IPS-18a (cell line): Measurements from ENCODE around the gene SPATA13.

Experiments used
- H3K27ac ChIP-seq: one replicate; pipeline ENCODE4 v1.5.1; 2013; ENCODE audit warnings: low read length
- H3K27me3 ChIP-seq: one replicate; pipeline ENCODE4 v1.6.1; 2013; ENCODE audit warnings: mild to moderate bottlenecking, low read length; ENCODE audit not compliant: control insufficient read depth, insufficient read depth
- H3K36me3 ChIP-seq: one replicate; pipeline ENCODE4 v1.6.1; 2013; ENCODE audit warnings: low read depth, low read length; ENCODE audit not compliant: control insufficient read depth
- H3K4me1 ChIP-seq: one replicate; pipeline ENCODE4 v1.6.1; 2013; ENCODE audit warnings: low read depth, low read length; ENCODE audit not compliant: control insufficient read depth
- H3K4me3 ChIP-seq: one replicate; pipeline ENCODE4 v1.5.1; 2013; ENCODE audit warnings: low read length
- H3K9ac ChIP-seq: one replicate; pipeline ENCODE4 v1.6.1; 2013; ENCODE audit warnings: mild to moderate bottlenecking, low read length, moderate library complexity
- H3K9me3 ChIP-seq: one replicate; pipeline ENCODE4 v1.6.1; 2013; ENCODE audit warnings: low read depth, low read length; ENCODE audit not compliant: control insufficient read depth

Gene SPATA13

GRCh38 chr13:24218977-24219376 lies 58.5 kb downstream of the SPATA13 start:
- H3K27me3 ChIP-seq = no peaks in the 10 kb centered on the region
- peaks cover 21% of the 10 kb centered on the region for H3K4me1 ChIP-seq
- no peak overlapping the region for H3K27ac ChIP-seq
- H3K36me3 ChIP-seq = peaks cover 5% of the 10 kb centered on the region
- no peaks in the 10 kb centered on the region for H3K9me3 ChIP-seq
- no peak overlapping the region for H3K9ac ChIP-seq
- H3K4me3 ChIP-seq = no peak overlapping the region

- Histone ChIP-seq H3K4me1 (peaks cover 21% of the 10 kb centered on the region), H3K4me3 (no peak overlapping the region), H3K9ac (no peak overlapping the region), H3K9me3 (no peaks in the 10 kb centered on the region), H3K27me3 (no peaks in the 10 kb centered on the region), H3K27ac (no peak overlapping the region), H3K36me3 (peaks cover 5% of the 10 kb centered on the region)
Observed at GRCh38 chr13:24220086-24220703, 59.7 kb downstream of the SPATA13 start.

DNA sequence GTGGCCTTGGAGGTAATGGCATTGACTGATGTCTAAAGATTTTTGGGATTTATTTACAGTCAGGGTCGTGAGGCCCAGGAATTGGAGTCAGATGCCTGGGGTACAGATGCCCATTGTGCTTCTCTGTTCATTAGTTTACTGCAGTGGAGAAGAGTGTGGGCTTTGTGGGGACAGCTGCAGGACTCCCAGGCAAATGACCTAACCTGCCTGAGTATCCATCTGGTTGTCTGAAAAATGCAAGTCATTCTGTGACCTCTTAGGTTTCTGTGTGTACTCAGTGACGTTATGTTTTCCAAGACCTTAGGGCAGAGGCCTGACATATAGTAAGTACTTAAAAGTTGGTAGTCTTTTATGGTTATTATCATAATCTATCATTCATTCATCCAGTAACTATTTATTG lies 60.5 kb downstream of the SPATA13 start:
- no peak overlapping the region for H3K4me3 ChIP-seq
- peaks cover 5% of the 10 kb centered on the region for H3K36me3 ChIP-seq
- H3K9ac ChIP-seq = no peak overlapping the region
- H3K4me1 ChIP-seq = peaks cover 21% of the 10 kb centered on the region
- no peak overlapping the region for H3K27ac ChIP-seq
- H3K9me3 ChIP-seq = no peaks in the 10 kb centered on the region
- H3K27me3 ChIP-seq = no peaks in the 10 kb centered on the region

GRCh38 chr13:24222756-24223155 lies 62.2 kb downstream of the SPATA13 start:
- Histone ChIP-seq H3K9ac (no peak overlapping the region), H3K9me3 (no peaks in the 10 kb centered on the region), H3K36me3 (peaks cover 5% of the 10 kb centered on the region), H3K27me3 (no peaks in the 10 kb centered on the region), H3K4me3 (no peak overlapping the region), H3K27ac (no peak overlapping the region), H3K4me1 (peaks cover 26% of the 10 kb centered on the region)

DNA sequence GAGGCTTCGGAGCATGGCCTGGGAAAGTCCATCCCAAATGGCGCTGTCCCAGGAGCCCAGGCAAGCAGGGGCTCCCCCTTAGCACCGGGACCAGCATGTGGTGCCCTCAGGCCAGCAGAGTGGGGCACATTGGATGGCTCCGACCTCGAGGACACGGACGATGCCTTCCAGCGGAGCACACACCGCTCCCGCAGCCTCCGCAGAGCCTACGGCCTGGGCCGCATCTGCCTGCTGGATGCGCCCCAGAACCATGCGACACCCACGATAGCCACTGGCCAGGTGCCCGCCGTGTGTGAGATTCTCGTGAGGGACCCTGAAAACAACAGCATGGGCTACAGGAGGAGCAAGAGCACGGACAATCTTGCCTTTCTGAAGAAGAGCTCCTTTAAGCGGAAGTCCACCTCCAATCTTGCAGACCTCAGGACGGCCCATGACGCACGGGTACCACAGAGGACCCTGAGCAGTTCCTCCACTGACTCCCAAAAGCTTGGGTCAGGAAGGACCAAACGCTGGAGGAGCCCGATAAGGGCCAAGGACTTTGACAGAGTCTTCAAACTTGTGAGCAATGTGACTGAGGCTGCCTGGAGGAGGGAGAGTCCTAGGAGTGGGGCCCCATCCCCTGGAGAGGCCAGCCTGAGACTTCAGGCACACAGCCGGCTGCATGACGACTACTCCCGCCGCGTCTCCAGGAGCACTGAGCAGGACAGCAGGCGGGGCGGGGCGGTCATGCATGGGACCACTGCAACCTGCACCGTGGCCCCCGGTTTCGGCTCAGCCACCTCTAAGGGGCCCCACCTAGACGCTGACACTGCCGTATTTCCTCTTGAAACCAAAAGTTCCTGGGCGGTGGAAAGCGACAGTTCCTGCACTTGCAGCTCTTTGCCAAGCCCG lies 63.1 kb downstream of the SPATA13 start:
- H3K27me3 ChIP-seq = no peaks in the 10 kb centered on the region

GRCh38 chr13:24224232-24224680 lies 63.7 kb downstream of the SPATA13 start:
- Histone ChIP-seq H3K4me1 (peaks cover 14% of the 10 kb centered on the region), H3K4me3 (no peak overlapping the region), H3K36me3 (peaks cover 5% of the 10 kb centered on the region), H3K9me3 (no peaks in the 10 kb centered on the region), H3K27me3 (no peaks in the 10 kb centered on the region), H3K9ac (no peak overlapping the region), H3K27ac (no peak overlapping the region)

More for the DNA sequence above, 63.1 kb downstream of the SPATA13 start:
- Histone ChIP-seq H3K9me3 (no peaks in the 10 kb centered on the region), H3K9ac (no peak overlapping the region), H3K27ac (no peak overlapping the region), H3K4me3 (no peak overlapping the region), H3K36me3 (peaks cover 5% of the 10 kb centered on the region), H3K4me1 (peaks cover 18% of the 10 kb centered on the region)

GRCh38 chr13:24225062-24225461 lies 64.5 kb downstream of the SPATA13 start:
- Histone ChIP-seq H3K27ac (no peak overlapping the region), H3K9ac (no peak overlapping the region), H3K27me3 (no peaks in the 10 kb centered on the region), H3K36me3 (peaks cover 5% of the 10 kb centered on the region), H3K9me3 (no peaks in the 10 kb centered on the region), H3K4me3 (no peak overlapping the region), H3K4me1 (peaks cover 7% of the 10 kb centered on the region)

DNA sequence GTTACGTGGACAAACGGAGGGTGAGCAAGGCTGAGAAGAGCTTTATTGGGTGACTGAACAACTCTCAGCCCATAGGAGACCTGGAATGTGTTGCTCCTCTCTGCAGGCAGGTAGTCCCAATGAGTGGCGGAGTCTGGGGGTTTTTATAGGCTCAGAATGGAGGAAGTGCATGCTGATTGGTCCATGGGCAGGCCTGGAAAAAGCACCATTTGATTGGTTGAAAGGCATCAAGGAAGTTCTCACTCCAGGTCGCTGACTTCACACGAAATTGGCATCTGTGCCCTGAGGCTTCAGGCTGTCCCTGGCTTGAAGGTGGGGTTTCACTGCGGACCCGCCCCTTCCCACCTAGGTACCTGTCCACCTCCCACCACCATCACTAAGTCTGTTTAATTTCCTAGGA lies 65.4 kb downstream of the SPATA13 start:
- Histone ChIP-seq H3K27ac (no peak overlapping the region), H3K4me3 (no peak overlapping the region), H3K9me3 (no peaks in the 10 kb centered on the region), H3K36me3 (peaks cover 5% of the 10 kb centered on the region), H3K4me1 (peaks cover 7% of the 10 kb centered on the region), H3K27me3 (no peaks in the 10 kb centered on the region), H3K9ac (no peak overlapping the region)

GRCh38 chr13:24226762-24227161 lies 66.2 kb downstream of the SPATA13 start:
- Histone ChIP-seq H3K9me3 (no peaks in the 10 kb centered on the region), H3K4me1 (peaks cover 7% of the 10 kb centered on the region), H3K27me3 (no peaks in the 10 kb centered on the region), H3K9ac (no peak overlapping the region), H3K4me3 (no peak overlapping the region), H3K36me3 (peaks cover 5% of the 10 kb centered on the region), H3K27ac (no peak overlapping the region)

GRCh38 chr13:24228852-24229458 lies 68.4 kb downstream of the SPATA13 start:
- no peak overlapping the region for H3K27ac ChIP-seq
- no peak overlapping the region for H3K4me3 ChIP-seq
- no peak overlapping the region for H3K9ac ChIP-seq
- no peaks in the 10 kb centered on the region for H3K27me3 ChIP-seq
- H3K36me3 ChIP-seq = no peaks in the 10 kb centered on the region
- H3K9me3 ChIP-seq = no peaks in the 10 kb centered on the region
- peaks cover 11% of the 10 kb centered on the region for H3K4me1 ChIP-seq

GRCh38 chr13:24230428-24231072 lies 70.0 kb downstream of the SPATA13 start:
- no peaks in the 10 kb centered on the region for H3K36me3 ChIP-seq
- H3K27ac ChIP-seq = no peak overlapping the region

More at GRCh38 chr13:24230428-24231072, 70.0 kb downstream of the SPATA13 start:
- Histone ChIP-seq H3K4me1 (peaks cover 11% of the 10 kb centered on the region), H3K9ac (no peak overlapping the region), H3K4me3 (no peak overlapping the region), H3K27me3 (no peaks in the 10 kb centered on the region), H3K9me3 (no peaks in the 10 kb centered on the region)
